IMR-90 (cell line): Measurements from ENCODE around the gene DUSP8. TPM values are rescaled to one million over a fixed set of nuclear protein-coding genes. Genes with fewer than 3 reads are reported as not detected.

Experiments
- ATAC-seq: fragments of 200-7000 bp; cut with Tn5 transposase; 2 replicates; pipeline ENCODE4 v1.9.1; 2020; ENCODE audit warnings: low read depth, mild to moderate bottlenecking, moderate library complexity
- BruUV-seq: library from RNA; stranded (reverse); fragments of 400-500 nt; replicated peaks from 2 replicates; lab custom pipeline; 2021; lab: Mats Ljungman, UMichigan
- CTCF ChIA-PET: fragments of 300-600 bp; formaldehyde crosslinking; extraction: SDS; loops from one replicate; lab custom pipeline; 2021; ENCODE audit warnings: antibody characterized with exemption; lab: Yijun Ruan, JAX
- POLR2A ChIA-PET: fragments of 300-600 bp; sonication (Branson Sonifier 250); formaldehyde crosslinking; loops from one replicate; lab custom pipeline; 2022; ENCODE audit warnings: antibody characterized with exemption; ENCODE audit not compliant: unreplicated experiment; lab: Charles Lee
- DNase-seq: peaks from one replicate; pipeline ENCODE4 v3.0.0; 2013
- H2AFZ ChIP-seq: replicated peaks from 2 replicates; pipeline ENCODE3; 2013; ENCODE audit warnings: low read length, mild to moderate bottlenecking; ENCODE audit not compliant: poor library complexity
- H2AK5ac ChIP-seq: 2 replicates; pipeline ENCODE4 v1.6.1; 2013; ENCODE audit warnings: low read depth, low read length, inconsistent platforms
- H2AK9ac ChIP-seq: replicated peaks from 2 replicates; pipeline ENCODE3; 2013; ENCODE audit warnings: mild to moderate bottlenecking, low read depth, low read length, moderate library complexity; ENCODE audit not compliant: poor library complexity
- H2BK120ac ChIP-seq: 2 replicates; pipeline ENCODE4 v1.6.1; 2013; ENCODE audit warnings: low read depth, low read length, inconsistent platforms
- H2BK15ac ChIP-seq: 3 replicates; pipeline ENCODE4 v1.6.1; 2013; ENCODE audit warnings: low read depth, low read length, inconsistent platforms
- H2BK20ac ChIP-seq: 2 replicates; pipeline ENCODE4 v1.6.1; 2013; ENCODE audit warnings: low read depth, mild to moderate bottlenecking, inconsistent platforms, low read length, moderate library complexity
- H2BK5ac ChIP-seq: 2 replicates; pipeline ENCODE4 v1.6.1; 2013; ENCODE audit warnings: mild to moderate bottlenecking, low read depth, low read length, inconsistent platforms; ENCODE audit not compliant: poor library complexity, severe bottlenecking
- H3K14ac ChIP-seq: replicated peaks from 2 replicates; pipeline ENCODE4 v1.6.1; 2013; ENCODE audit warnings: low read depth, low read length, inconsistent platforms
- H3K18ac ChIP-seq: 2 replicates; pipeline ENCODE4 v1.6.1; 2013; ENCODE audit warnings: low read depth, low read length, control low read depth
- H3K23ac ChIP-seq: 2 replicates; pipeline ENCODE4 v1.6.1; 2013; ENCODE audit warnings: low read depth, low read length, inconsistent platforms
- H3K27ac ChIP-seq: 2 replicates; pipeline ENCODE4 v1.5.1; 2013; ENCODE audit warnings: mild to moderate bottlenecking, control low read depth, low read length; ENCODE audit not compliant: insufficient read depth
- H3K27me3 ChIP-seq: 2 replicates; pipeline ENCODE4 v1.6.1; 2013; ENCODE audit warnings: low read length; ENCODE audit not compliant: control insufficient read depth, insufficient read depth
- H3K36me3 ChIP-seq: 2 replicates; pipeline ENCODE4 v1.6.1; 2013; ENCODE audit warnings: low read length, mixed read lengths; ENCODE audit not compliant: control insufficient read depth, insufficient read depth
- H3K4ac ChIP-seq: 2 replicates; pipeline ENCODE4 v1.6.1; 2013; ENCODE audit warnings: low read depth, low read length, inconsistent platforms
- H3K4me1 ChIP-seq: 2 replicates; pipeline ENCODE4 v1.6.1; 2013; ENCODE audit warnings: low read length, mixed read lengths; ENCODE audit not compliant: control insufficient read depth, insufficient read depth
- H3K4me2 ChIP-seq: 2 replicates; pipeline ENCODE4 v1.6.1; 2013; ENCODE audit warnings: low read depth, mild to moderate bottlenecking, control low read depth, low read length, moderate library complexity
- H3K4me3 ChIP-seq: 2 replicates; pipeline ENCODE4 v1.5.1; 2013; ENCODE audit warnings: low read depth, mild to moderate bottlenecking, control low read depth, low read length, moderate library complexity; ENCODE audit not compliant: insufficient read depth
- H3K56ac ChIP-seq: 2 replicates; pipeline ENCODE4 v1.6.1; 2013; ENCODE audit warnings: low read length, inconsistent platforms; ENCODE audit not compliant: insufficient read depth; ENCODE audit errors: extremely low read depth
- H3K79me1 ChIP-seq, 2 experiments: 2 replicates each; pipeline ENCODE4 v1.6.1; 2013; ENCODE audit warnings: low read length in 2 of 2, inconsistent platforms in 1 of 2, low read depth in 1 of 2
- H3K9ac ChIP-seq: 2 replicates; pipeline ENCODE4 v1.6.1; 2013; ENCODE audit warnings: low read depth, low read length, control low read depth
- H3K9me1 ChIP-seq: 2 replicates; pipeline ENCODE4 v1.6.1; 2013; ENCODE audit warnings: low read length, inconsistent platforms; ENCODE audit not compliant: insufficient read depth
- H3K9me3 ChIP-seq: 2 replicates; pipeline ENCODE4 v1.6.1; 2013; ENCODE audit warnings: low read length; ENCODE audit not compliant: control insufficient read depth, insufficient read depth
- H4K20me1 ChIP-seq: 2 replicates; pipeline ENCODE4 v1.6.1; 2013; ENCODE audit warnings: low read length, inconsistent platforms; ENCODE audit not compliant: insufficient read depth
- H4K5ac ChIP-seq: 2 replicates; pipeline ENCODE4 v1.6.1; 2013; ENCODE audit warnings: mild to moderate bottlenecking, low read depth, low read length, control low read depth
- H4K8ac ChIP-seq, 2 experiments: 2 replicates each; pipeline ENCODE4 v1.6.1; 2013; ENCODE audit warnings: low read depth in 2 of 2, low read length in 2 of 2, control low read depth in 1 of 2, inconsistent platforms in 1 of 2
- H4K91ac ChIP-seq: 2 replicates; pipeline ENCODE4 v1.6.1; 2013; ENCODE audit warnings: low read depth, low read length, inconsistent platforms; ENCODE audit not compliant: insufficient read depth
- BHLHE40 ChIP-seq: fragments of 150-350 bp; IDR thresholded peaks from 2 replicates; pipeline ENCODE4 v1.6.1; 2016; ENCODE audit warnings: mild to moderate bottlenecking, low read depth, low read length
- FOS ChIP-seq: fragments of 150-350 bp; IDR thresholded peaks from 2 replicates; pipeline ENCODE4 v1.6.1; 2016; ENCODE audit warnings: low read depth, low read length
- MAZ ChIP-seq: IDR thresholded peaks from 2 replicates; pipeline ENCODE4 v1.6.1; 2012; ENCODE audit warnings: low read depth, mild to moderate bottlenecking, low read length, improper control_type of control experiment, moderate library complexity, borderline replicate concordance
- MXI1 ChIP-seq: IDR thresholded peaks from 2 replicates; pipeline ENCODE4 v1.6.1; 2012; ENCODE audit warnings: low read depth, mild to moderate bottlenecking, low read length, moderate library complexity, borderline replicate concordance
- POLR2A ChIP-seq: IDR thresholded peaks from 2 replicates; pipeline ENCODE4 v1.6.1; 2012; ENCODE audit warnings: mild to moderate bottlenecking, low read depth, low read length
- RAD21 ChIP-seq: IDR thresholded peaks from 2 replicates; pipeline ENCODE4 v1.6.1; 2012; ENCODE audit warnings: low read length, improper control_type of control experiment
- SMC3 ChIP-seq: fragments of 150-350 bp; IDR thresholded peaks from 2 replicates; pipeline ENCODE4 v1.6.1; 2016; ENCODE audit warnings: low read depth, mild to moderate bottlenecking, antibody characterized with exemption, low read length, moderate library complexity
- WGBS, 2 experiments: methylation state at CpG; one replicate each; pipeline versions ENCODE4 v1.1.5 to v1.1.7; 2013; ENCODE audit warnings: missing lambda C conversion rate in 2 of 2; ENCODE audit not compliant: insufficient read length in 1 of 2; ENCODE audit errors: extremely low coverage in 2 of 2; 5-methylcytosine and 5-hydroxymethylcytosine counted together
- dilution Hi-C: fragments of 300-500 bp; cut with HindIII; formaldehyde crosslinking; loops from one replicate; pipeline ENCODE4 v1.14.3; 2018; ENCODE audit warnings: low sequenced_read_pairs; ENCODE audit not compliant: unreplicated experiment
- in situ Hi-C: fragments of 300-500 bp; cut with MboI; formaldehyde crosslinking; loops from 3 replicates; pipeline ENCODE4 v1.14.3; 2019; ENCODE audit warnings: low sequenced_read_pairs, inconsistent platforms, mixed read lengths
- intact Hi-C: fragments of 100-400 bp; cut with micrococcal nuclease; formaldehyde crosslinking; loops from 2 replicates; pipeline ENCODE4 v1.10.0; 2022
- polyA plus RNA-seq, 3 experiments: library from polyadenylated mRNA; depleted of rRNA; stranded (reverse); fragments of >200 nt; gene quantifications; 2 replicates each; pipeline ENCODE4 v1.2.3, GENCODE V29; 2012; ENCODE audit warnings: low replicate concordance in 1 of 3
- total RNA-seq: library from RNA; depleted of rRNA; stranded (reverse); fragments of >200 nt; gene quantifications from 2 replicates; pipeline ENCODE4 v1.2.3, GENCODE V29; 2012

Gene DUSP8
- total and polyA plus RNA-seq, 2 of the 4 experiments (the other 2 are of a cell fraction) = 0.72 to 4.2 TPM

DNA sequence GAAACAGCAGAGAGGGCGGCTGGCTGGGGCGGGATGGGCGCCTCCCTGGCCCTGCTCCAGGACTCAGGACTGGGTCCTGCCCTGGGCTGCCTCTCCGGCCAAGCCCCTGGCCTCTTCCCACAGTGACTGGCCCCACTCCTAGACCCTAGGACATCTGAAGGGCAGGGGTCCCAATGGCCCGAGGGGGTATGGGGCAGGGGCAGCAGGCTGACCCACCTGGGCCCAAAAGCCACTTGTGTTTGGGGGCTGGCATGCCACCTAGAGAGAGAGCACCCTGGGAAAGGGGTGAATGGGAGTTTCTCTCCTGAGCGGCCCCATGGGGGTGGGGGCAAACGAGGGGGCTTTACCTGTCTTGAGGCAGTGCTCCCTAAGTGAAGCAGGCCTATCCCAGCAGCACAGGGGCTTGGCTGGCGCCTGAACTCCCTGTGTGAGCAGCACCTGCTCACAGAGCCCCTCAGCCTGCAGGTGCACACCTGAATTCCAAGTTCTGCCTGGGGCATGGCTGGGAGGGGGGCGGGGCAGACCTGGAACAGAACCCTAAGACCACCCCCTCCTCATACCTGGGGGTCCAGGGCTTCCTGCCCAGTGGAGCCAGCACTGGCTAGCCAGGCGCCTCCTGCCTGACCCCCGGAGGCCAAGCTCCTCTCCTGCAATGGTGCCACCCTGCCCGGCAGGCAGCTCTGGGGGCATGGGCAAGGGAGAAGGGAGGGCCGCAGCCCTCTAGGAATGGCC lies 16.9 kb downstream of the DUSP8 start:
- ATAC-seq = no peak
- no peak overlapping the region for H2BK5ac ChIP-seq
- H3K9me1 ChIP-seq = peaks cover 14% of the 10 kb centered on the region
- peaks cover 6% of the 10 kb centered on the region; the same call in 1 of the 2 replicates for H3K36me3 ChIP-seq
- ChIA-PET CTCF (no interaction called here), POLR2A (no interaction called here)
- H3K27me3 ChIP-seq = no peaks in the 10 kb centered on the region; the same call in 1 of the 2 replicates
- no peak for DNase-seq
- H2BK15ac ChIP-seq = no peak overlapping the region
- no TSS peak for BruUV-seq
- no peak overlapping the region for H4K5ac ChIP-seq
- H3K18ac ChIP-seq = no peak overlapping the region
- H4K8ac ChIP-seq = no peak overlapping the region
- no peak overlapping the region for H2AK5ac ChIP-seq
- H4K20me1 ChIP-seq = peaks cover 10% of the 10 kb centered on the region
- no peak overlapping the region for H3K9ac ChIP-seq
- H3K4ac ChIP-seq = no peak overlapping the region
- 100% methylated on average over 2 of the region's 13 CpGs; no CpG with 5 or more reads in 1 of the 2 experiments for WGBS, 2 experiments
- no peak overlapping the region for H2BK20ac ChIP-seq
- H2AFZ ChIP-seq = no peak overlapping the region
- H2AK9ac ChIP-seq = no peak overlapping the region
- H4K91ac ChIP-seq = no peak overlapping the region
- no peaks in the 10 kb centered on the region for H3K9me3 ChIP-seq
- peaks cover 20% of the 10 kb centered on the region for H3K4me1 ChIP-seq
- no peak overlapping the region for H3K4me2 ChIP-seq
- no peak overlapping the region for H3K27ac ChIP-seq
- H3K4me3 ChIP-seq = no peak overlapping the region
- H3K23ac ChIP-seq = no peak overlapping the region
- TF ChIP-seq SMC3 (no peak), MAZ (no peak), POLR2A (no peak), MXI1 (no peak), BHLHE40 (no peak), RAD21 (no peak), FOS (no peak)
- dilution Hi-C loops (no loop called here), intact Hi-C loops (no loop called here), in situ Hi-C loops (no loop called here)
- peaks cover 0 to 16% of the 10 kb centered on the region in 2 experiments; a peak in 1 of 4 replicates for H3K79me1 ChIP-seq
- no peak overlapping the region for H3K56ac ChIP-seq
- no peak overlapping the region for H2BK120ac ChIP-seq
- H3K14ac ChIP-seq = no peak overlapping the region
